CD4-positive, alpha-beta T cell (primary cell): ENCODE measurements around the gene SNX6. TPM values are rescaled to one million over a fixed set of nuclear protein-coding genes. Genes with fewer than 3 reads are reported as not detected.

Experiments used
- ATAC-seq: fragments of 200-7000 bp; cut with Tn5 transposase; one replicate; pipeline ENCODE4 v1.10.0; 2022; ENCODE audit warnings: mild to moderate bottlenecking; ENCODE audit not compliant: poor library complexity
- CTCF ChIA-PET: fragments of 350-600 bp; sonication (Branson Sonifier 250); formaldehyde crosslinking; loops from one replicate; lab custom pipeline; 2021; ENCODE audit warnings: antibody characterized with exemption, inconsistent platforms; lab: Charles Lee
- POLR2A ChIA-PET: fragments of 350-600 bp; sonication (Branson Sonifier 250); formaldehyde crosslinking; loops from one replicate; lab custom pipeline; 2021; ENCODE audit warnings: antibody characterized with exemption, inconsistent platforms; lab: Charles Lee
- DNase-seq, 14 experiments: peaks; one replicate each; pipeline ENCODE4 v3.0.0-alpha.2; 2013 to 2020; ENCODE audit warnings: mixed read lengths in 2 of 14
- H3K27ac ChIP-seq, 2 donors: one replicate each; pipeline versions ENCODE4 v1.5.1 to v1.7.0; 2013; ENCODE audit warnings: low read length in 2 of 2, low read depth in 1 of 2, mild to moderate bottlenecking in 1 of 2
- H3K27me3 ChIP-seq, 2 experiments: 1 replicate in 1 of 2; 2 replicates in 1 of 2; pipeline versions ENCODE4 v1.6.1 to v1.7.0; 2013; ENCODE audit warnings: low read length in 2 of 2, control low read depth in 1 of 2, mild to moderate bottlenecking in 1 of 2, moderate library complexity in 1 of 2; ENCODE audit not compliant: insufficient read depth in 2 of 2, control insufficient read depth in 1 of 2
- H3K36me3 ChIP-seq: one replicate; pipeline ENCODE4 v1.6.1; 2013; ENCODE audit warnings: low read length, control low read depth; ENCODE audit not compliant: insufficient read depth
- H3K4me1 ChIP-seq: one replicate; pipeline ENCODE4 v1.6.1; 2013; ENCODE audit warnings: low read length, control low read depth; ENCODE audit not compliant: insufficient read depth
- H3K4me3 ChIP-seq: one replicate; pipeline ENCODE4 v1.5.1; 2013; ENCODE audit warnings: mild to moderate bottlenecking, low read length, moderate library complexity
- H3K9me3 ChIP-seq, 2 experiments: 1 replicate in 1 of 2; 2 replicates in 1 of 2; pipeline versions ENCODE4 v1.6.1 to v1.7.0; 2013; ENCODE audit warnings: low read length in 2 of 2, mild to moderate bottlenecking in 2 of 2, control low read depth in 1 of 2, moderate library complexity in 1 of 2; ENCODE audit not compliant: control insufficient read depth in 1 of 2, insufficient read depth in 1 of 2
- H3K27ac Mint-ChIP-seq: one replicate; pipeline ENCODE4 v1.8.0; 2020; ENCODE audit warnings: mixed read lengths
- H3K27me3 Mint-ChIP-seq: one replicate; pipeline ENCODE4 v1.8.0; 2021; ENCODE audit warnings: mixed read lengths
- H3K36me3 Mint-ChIP-seq: one replicate; pipeline ENCODE4 v1.8.0; 2021; ENCODE audit warnings: low read depth, mixed read lengths
- H3K4me1 Mint-ChIP-seq: one replicate; pipeline ENCODE4 v1.8.0; 2021; ENCODE audit warnings: low read depth, mixed read lengths
- H3K4me3 Mint-ChIP-seq: one replicate; pipeline ENCODE4 v1.8.0; 2020; ENCODE audit warnings: mild to moderate bottlenecking, mixed read lengths
- H3K9me3 Mint-ChIP-seq: one replicate; pipeline ENCODE4 v1.8.0; 2020; ENCODE audit warnings: mixed read lengths
- intact Hi-C, 2 experiments: fragments of 100-400 bp; cut with DNase I in 1 of 2; cut with micrococcal nuclease in 1 of 2; formaldehyde crosslinking; loops; one replicate each; pipeline versions ENCODE4 v1.15.1 to v1.9.0; 2023 to 2025; cut with DNase I, micrococcal nuclease
- total RNA-seq, 174 experiments: library from RNA in 2 of 174; stranded (reverse) in 2 of 174; gene quantifications; one replicate each; pipeline ENCODE4 v1.2.3 and lab custom pipeline; 2021 to 2026
- TF ChIP-seq, protein P1 (sequence below): fragments of 200-600 bp; IDR thresholded peaks from one replicate; pipeline ENCODE4 v1.8.0; 2022; ENCODE audit warnings: antibody characterized with exemption, mild to moderate bottlenecking

Gene SNX6
- total RNA-seq, 2 experiments from 2014 or later = 51.5 to 55.8 TPM

DNA sequence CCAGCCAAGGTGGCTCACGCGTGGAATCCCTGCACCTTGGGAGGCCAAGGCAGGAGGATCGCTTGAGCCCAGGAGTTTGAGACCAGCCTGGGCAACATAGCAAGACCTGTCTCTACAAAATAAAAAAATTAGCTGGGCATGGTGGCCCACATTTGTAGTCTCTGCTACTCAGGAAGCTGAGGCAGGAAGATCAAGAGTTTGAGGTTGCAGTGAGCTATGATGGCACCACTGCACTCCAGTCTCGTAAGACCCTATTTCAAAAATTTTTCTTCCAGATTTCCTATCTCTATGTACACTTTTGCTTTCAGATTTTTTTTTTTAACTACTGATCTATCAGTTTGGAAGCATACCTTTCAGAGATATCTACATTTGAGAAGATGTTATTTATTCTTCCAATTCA, 15.3 kb downstream of the SNX6 start:
- H3K4me3 ChIP-seq = no peak overlapping the region
- ChIA-PET POLR2A (interaction anchor here (0.7 to 2.1 kb wide), 3 partner anchors 10 to 16 kb away, joined by 3 to 4 read pairs (median 4); no protein-coding TSS in a partner anchor), CTCF (no interaction called here)
- Mint-ChIP-seq H3K9me3 (no peaks in the 10 kb centered on the region), H3K4me3 (no peak overlapping the region), H3K27ac (peak overlapping the region; percentile 25), H3K27me3 (no peaks in the 10 kb centered on the region), H3K4me1 (peaks cover 27% of the 10 kb centered on the region), H3K36me3 (peaks cover 38% of the 10 kb centered on the region)
- peaks cover 22% of the 10 kb centered on the region for H3K4me1 ChIP-seq
- H3K36me3 ChIP-seq = peaks cover 29% of the 10 kb centered on the region
- H3K9me3 ChIP-seq = no peaks in the 10 kb centered on the region
- intact Hi-C loops = no loop called here
- no peak for ATAC-seq
- peak in 1 of 14 experiments; percentile 10 for DNase-seq
- TF ChIP-seq, protein P1, sequence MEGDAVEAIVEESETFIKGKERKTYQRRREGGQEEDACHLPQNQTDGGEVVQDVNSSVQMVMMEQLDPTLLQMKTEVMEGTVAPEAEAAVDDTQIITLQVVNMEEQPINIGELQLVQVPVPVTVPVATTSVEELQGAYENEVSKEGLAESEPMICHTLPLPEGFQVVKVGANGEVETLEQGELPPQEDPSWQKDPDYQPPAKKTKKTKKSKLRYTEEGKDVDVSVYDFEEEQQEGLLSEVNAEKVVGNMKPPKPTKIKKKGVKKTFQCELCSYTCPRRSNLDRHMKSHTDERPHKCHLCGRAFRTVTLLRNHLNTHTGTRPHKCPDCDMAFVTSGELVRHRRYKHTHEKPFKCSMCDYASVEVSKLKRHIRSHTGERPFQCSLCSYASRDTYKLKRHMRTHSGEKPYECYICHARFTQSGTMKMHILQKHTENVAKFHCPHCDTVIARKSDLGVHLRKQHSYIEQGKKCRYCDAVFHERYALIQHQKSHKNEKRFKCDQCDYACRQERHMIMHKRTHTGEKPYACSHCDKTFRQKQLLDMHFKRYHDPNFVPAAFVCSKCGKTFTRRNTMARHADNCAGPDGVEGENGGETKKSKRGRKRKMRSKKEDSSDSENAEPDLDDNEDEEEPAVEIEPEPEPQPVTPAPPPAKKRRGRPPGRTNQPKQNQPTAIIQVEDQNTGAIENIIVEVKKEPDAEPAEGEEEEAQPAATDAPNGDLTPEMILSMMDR = no peak
- H3K27me3 ChIP-seq = no peaks in the 10 kb centered on the region
- no peak overlapping the region for H3K27ac ChIP-seq

DNA sequence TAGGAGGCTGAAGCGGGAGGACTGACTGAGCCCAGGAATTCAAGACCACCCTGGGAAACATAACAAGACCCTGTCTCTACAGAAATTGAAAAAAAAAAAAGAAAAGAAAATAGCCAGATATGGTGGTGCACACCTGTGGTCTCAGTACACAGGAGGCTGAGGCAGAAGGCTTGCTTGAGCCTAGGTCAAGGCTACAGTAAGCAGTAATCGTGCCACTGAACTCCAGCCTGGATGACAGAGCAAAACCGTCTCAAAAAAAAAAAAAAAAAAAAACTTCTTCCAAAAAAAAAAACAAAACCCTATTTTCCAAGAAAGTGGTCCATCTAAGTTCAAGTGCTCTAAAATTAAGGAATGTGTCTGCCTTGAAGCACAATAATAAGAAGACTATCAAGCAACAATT, 19.8 kb downstream of the SNX6 start:
- Histone ChIP-seq H3K9me3 (no peaks in the 10 kb centered on the region), H3K4me3 (no peak overlapping the region), H3K27ac (no peak overlapping the region), H3K27me3 (no peaks in the 10 kb centered on the region), H3K4me1 (peaks cover 4% of the 10 kb centered on the region), H3K36me3 (peaks cover 49% of the 10 kb centered on the region)
- no peaks in the 10 kb centered on the region for H3K27me3 Mint-ChIP-seq
- CTCF ChIA-PET = no interaction called here
- no peak overlapping the region for H3K27ac Mint-ChIP-seq
- POLR2A ChIA-PET = no interaction called here
- no peak overlapping the region for H3K4me3 Mint-ChIP-seq
- intact Hi-C loops = no loop called here
- peaks cover 57% of the 10 kb centered on the region for H3K36me3 Mint-ChIP-seq
- TF ChIP-seq, protein P1 = no peak
- H3K9me3 Mint-ChIP-seq = no peaks in the 10 kb centered on the region
- DNase-seq (no peak), ATAC-seq (no peak)
- peaks cover 8% of the 10 kb centered on the region for H3K4me1 Mint-ChIP-seq

DNA sequence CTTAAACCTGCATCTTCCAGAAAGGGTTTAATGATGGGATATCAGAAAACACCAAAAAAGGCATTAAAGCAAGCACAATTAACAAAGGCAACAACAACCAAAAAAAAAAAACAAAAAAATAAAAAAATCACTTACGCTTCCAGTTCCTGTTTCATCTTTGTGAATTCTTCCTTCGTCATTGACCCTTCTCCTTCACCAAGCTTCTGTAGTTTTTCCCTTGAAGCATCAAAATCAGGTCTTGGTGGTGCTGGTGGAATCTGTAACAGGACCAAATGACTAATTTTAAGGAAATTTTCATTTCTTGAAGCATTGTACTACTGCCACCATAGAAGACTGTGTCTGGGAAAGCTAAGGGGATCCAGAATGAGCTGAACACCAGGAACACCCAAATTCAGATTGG, 24.5 kb downstream of the SNX6 start:
- H3K27ac ChIP-seq = no peak overlapping the region
- TF ChIP-seq, protein P1 = no peak
- Mint-ChIP-seq H3K4me3 (no peak overlapping the region), H3K36me3 (peaks cover 80% of the 10 kb centered on the region), H3K4me1 (peaks cover 8% of the 10 kb centered on the region), H3K27ac (no peak overlapping the region), H3K9me3 (no peaks in the 10 kb centered on the region), H3K27me3 (no peaks in the 10 kb centered on the region)
- intact Hi-C loops = no loop called here
- H3K9me3 ChIP-seq = no peaks in the 10 kb centered on the region
- H3K4me1 ChIP-seq = no peaks in the 10 kb centered on the region
- H3K27me3 ChIP-seq = no peaks in the 10 kb centered on the region
- CTCF ChIA-PET = no interaction called here
- no peak for ATAC-seq
- DNase-seq = no peak
- POLR2A ChIA-PET = no interaction called here
- H3K4me3 ChIP-seq = no peak overlapping the region
- peaks cover 81% of the 10 kb centered on the region for H3K36me3 ChIP-seq
